Measurements from ENCODE around the gene CELF4. TPM values are rescaled to one million over a fixed set of nuclear protein-coding genes. Genes with fewer than 3 reads are reported as not detected.
A peak's percentile ranks its signal among the peaks of the same experiment; 100 is the strongest.

CELF4 gene
- total and polyA plus RNA-seq, 2 experiments from 2014 or later = 0.24 TPM; not detected in 1

DNA sequence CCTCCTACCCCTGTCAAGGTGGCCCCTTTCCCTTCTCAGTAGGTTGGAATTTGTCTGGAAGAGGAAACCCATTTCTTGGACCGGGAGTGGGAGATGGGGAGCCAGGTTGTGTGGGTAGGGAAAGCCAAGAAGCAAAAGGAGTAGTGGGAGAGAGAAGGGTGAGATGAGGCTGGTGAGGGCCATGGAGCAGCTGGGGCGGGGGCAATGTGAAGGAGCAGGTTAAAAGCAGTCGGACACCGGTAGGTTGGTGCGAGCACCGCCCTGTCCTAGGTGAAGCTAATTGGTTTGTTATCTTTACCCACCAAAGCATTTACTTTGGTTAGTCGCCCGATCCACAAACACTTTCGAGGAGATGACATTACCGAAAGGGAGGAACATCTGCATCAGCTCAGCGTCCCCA lies 306.8 kb downstream of the CELF4 start:
- TF ChIP-seq EZH2phosphoT487 (IDR thresholded peaks at IDR 0.05; ENCODE audit: insufficient read depth, low read depth) (no peak), EZH2 (IDR thresholded peaks at IDR 0.05; ENCODE audit: insufficient read depth, poor library complexity, severe bottlenecking) (no peak)
- H3K27ac ChIP-seq = no peak overlapping the region
- in situ Hi-C loops (cut with MboI) = no loop called here
- H3K4me1 ChIP-seq (ENCODE audit: insufficient read depth) = no peaks in the 10 kb centered on the region
- no peaks in the 10 kb centered on the region for H4K20me1 ChIP-seq (ENCODE audit: insufficient read depth)
- 45 to 51% methylated on average over 11 of the region's 11 CpGs for WGBS, 2 experiments (ENCODE audit: low coverage in 1 of 2, low lambda C conversion rate in 2 of 2, missing lambda C conversion rate in 2 of 2)
- peaks cover 28% of the 10 kb centered on the region for H3K27me3 ChIP-seq (replicated peaks; ENCODE audit: insufficient read depth)
- no peaks in the 10 kb centered on the region for H3K79me2 ChIP-seq (ENCODE audit: insufficient read depth)
- no peak overlapping the region for H3K9ac ChIP-seq
- no peaks in the 10 kb centered on the region for H3K9me2 ChIP-seq (ENCODE audit: insufficient read depth)
- H3F3A ChIP-seq (ENCODE audit: insufficient read depth) = no peaks in the 10 kb centered on the region
- H2AFZ ChIP-seq = no peak overlapping the region
- H3K9me3 ChIP-seq (ENCODE audit: low read depth) = no peaks in the 10 kb centered on the region
- no peaks in the 10 kb centered on the region for H3K36me3 ChIP-seq (ENCODE audit: low read depth)
- H3K4me2 ChIP-seq (ENCODE audit: unreplicated experiment) = no peak overlapping the region
- DNase-seq = no peak
- H3K4me3 ChIP-seq = no peak overlapping the region

DNA sequence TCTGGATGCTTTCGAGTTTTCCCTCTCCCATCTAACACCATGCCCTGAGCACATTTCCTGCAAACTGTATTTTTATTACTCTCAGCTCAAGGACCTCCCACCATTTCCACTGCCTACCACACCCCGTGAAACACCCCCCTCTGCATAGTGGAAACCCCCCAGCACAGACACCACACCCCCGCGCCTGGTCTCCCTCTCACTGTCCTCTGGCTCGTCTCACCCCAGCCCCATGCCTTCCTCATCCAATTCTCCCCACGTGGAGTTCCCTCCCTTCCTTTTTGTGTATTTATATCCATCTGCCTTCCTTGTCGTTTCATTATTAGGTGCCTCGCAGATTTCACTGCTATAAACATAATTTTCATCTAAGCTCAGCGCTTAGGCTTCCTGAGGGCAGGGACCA lies 307.5 kb downstream of the CELF4 start:
- H3F3A ChIP-seq (ENCODE audit: insufficient read depth) = no peaks in the 10 kb centered on the region
- TF ChIP-seq EZH2 (IDR thresholded peaks at IDR 0.05; ENCODE audit: insufficient read depth, poor library complexity, severe bottlenecking) (peak; percentile 34), EZH2phosphoT487 (IDR thresholded peaks at IDR 0.05; ENCODE audit: insufficient read depth, low read depth) (no peak)
- 7% methylated on average over 8 to 9 of the region's 9 CpGs for WGBS, 2 experiments (ENCODE audit: low coverage in 1 of 2, low lambda C conversion rate in 2 of 2, missing lambda C conversion rate in 2 of 2)
- no peaks in the 10 kb centered on the region for H3K9me2 ChIP-seq (ENCODE audit: insufficient read depth)
- H3K9me3 ChIP-seq (ENCODE audit: low read depth) = no peaks in the 10 kb centered on the region
- in situ Hi-C loops (cut with MboI) = no loop called here
- no peak overlapping the region for H3K27ac ChIP-seq
- no peak overlapping the region for H2AFZ ChIP-seq
- no peaks in the 10 kb centered on the region for H3K4me1 ChIP-seq (ENCODE audit: insufficient read depth)
- no peak for DNase-seq
- no peaks in the 10 kb centered on the region for H4K20me1 ChIP-seq (ENCODE audit: insufficient read depth)
- no peaks in the 10 kb centered on the region for H3K36me3 ChIP-seq (ENCODE audit: low read depth)
- peaks cover 34% of the 10 kb centered on the region for H3K27me3 ChIP-seq (replicated peaks; ENCODE audit: insufficient read depth)
- no peaks in the 10 kb centered on the region for H3K79me2 ChIP-seq (ENCODE audit: insufficient read depth)
- H3K9ac ChIP-seq = no peak overlapping the region
- H3K4me2 ChIP-seq (ENCODE audit: unreplicated experiment) = no peak overlapping the region
- no peak overlapping the region for H3K4me3 ChIP-seq

DNA sequence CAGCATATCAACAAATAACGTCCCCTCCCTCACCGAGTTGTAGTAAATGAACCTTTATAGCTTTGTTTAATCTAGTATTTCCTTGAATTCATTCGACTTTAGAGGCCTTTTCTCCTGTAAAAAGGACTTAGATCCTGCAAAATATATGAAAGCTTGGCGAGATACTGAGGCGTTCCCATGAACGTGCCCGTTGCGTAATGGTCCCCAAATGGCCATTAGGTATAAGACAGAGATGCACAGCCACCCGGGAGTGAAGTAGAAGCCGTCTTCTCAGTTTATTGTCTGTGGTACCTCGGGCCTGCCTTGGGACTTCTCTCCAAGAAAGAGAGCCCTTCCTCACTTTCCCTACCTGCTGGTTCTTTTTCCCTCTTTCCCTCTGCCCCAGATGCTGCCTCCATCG lies 310.6 kb downstream of the CELF4 start:
- H3K4me3 ChIP-seq = no peak overlapping the region
- no peaks in the 10 kb centered on the region for H4K20me1 ChIP-seq (ENCODE audit: insufficient read depth)
- no peak overlapping the region for H2AFZ ChIP-seq
- H3K9ac ChIP-seq = no peak overlapping the region
- peaks cover 55% of the 10 kb centered on the region for H3K27me3 ChIP-seq (replicated peaks; ENCODE audit: insufficient read depth)
- in situ Hi-C loops (cut with MboI) = no loop called here
- H3K4me2 ChIP-seq (ENCODE audit: unreplicated experiment) = no peak overlapping the region
- H3K79me2 ChIP-seq (ENCODE audit: insufficient read depth) = no peaks in the 10 kb centered on the region
- WGBS, 2 experiments (ENCODE audit: low coverage in 1 of 2, low lambda C conversion rate in 2 of 2, missing lambda C conversion rate in 2 of 2) = 89 to 93% methylated on average over 12 of the region's 12 CpGs
- no peaks in the 10 kb centered on the region for H3K4me1 ChIP-seq (ENCODE audit: insufficient read depth)
- TF ChIP-seq EZH2 (IDR thresholded peaks at IDR 0.05; ENCODE audit: insufficient read depth, poor library complexity, severe bottlenecking) (no peak), EZH2phosphoT487 (IDR thresholded peaks at IDR 0.05; ENCODE audit: insufficient read depth, low read depth) (no peak)
- H3K36me3 ChIP-seq (ENCODE audit: low read depth) = no peaks in the 10 kb centered on the region
- no peak overlapping the region for H3K27ac ChIP-seq
- H3K9me3 ChIP-seq (ENCODE audit: low read depth) = no peaks in the 10 kb centered on the region
- no peak for DNase-seq
- H3F3A ChIP-seq (ENCODE audit: insufficient read depth) = no peaks in the 10 kb centered on the region
- no peaks in the 10 kb centered on the region for H3K9me2 ChIP-seq (ENCODE audit: insufficient read depth)

DNA sequence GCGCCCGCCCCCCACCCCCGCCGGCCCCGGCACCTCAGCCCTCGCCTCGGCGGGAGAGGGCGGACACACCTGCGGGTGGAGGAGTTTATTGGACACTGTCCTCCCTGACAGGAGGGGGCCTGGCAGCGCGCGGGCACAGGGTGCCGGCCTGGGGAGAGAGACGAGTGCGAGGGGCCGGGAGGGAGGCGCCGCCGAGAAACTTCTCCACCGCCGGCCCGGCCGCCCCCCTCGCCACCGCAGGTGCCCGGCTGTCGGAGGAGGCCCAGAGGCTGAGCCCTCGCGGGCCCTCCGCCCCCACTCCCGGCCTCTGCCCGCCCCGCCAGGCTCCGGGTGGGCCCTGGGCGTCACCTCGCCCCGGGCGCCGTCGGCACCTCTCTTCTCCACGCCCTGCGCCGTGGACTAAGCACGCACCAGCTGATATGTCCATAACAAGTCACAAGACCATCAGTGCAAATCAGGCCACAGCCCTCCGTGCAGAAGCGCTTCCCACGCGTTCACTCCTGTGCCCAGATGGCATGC lies 311.3 kb downstream of the CELF4 start:
- H3K36me3 ChIP-seq (ENCODE audit: low read depth) = no peaks in the 10 kb centered on the region
- no peak overlapping the region for H2AFZ ChIP-seq
- no peaks in the 10 kb centered on the region for H3K9me3 ChIP-seq (ENCODE audit: low read depth)
- H3K79me2 ChIP-seq (ENCODE audit: insufficient read depth) = no peaks in the 10 kb centered on the region
- no peak overlapping the region for H3K27ac ChIP-seq
- no peak overlapping the region for H3K4me2 ChIP-seq (ENCODE audit: unreplicated experiment)
- no peaks in the 10 kb centered on the region for H3K9me2 ChIP-seq (ENCODE audit: insufficient read depth)
- H3K4me1 ChIP-seq (ENCODE audit: insufficient read depth) = no peaks in the 10 kb centered on the region
- peaks cover 55% of the 10 kb centered on the region for H3K27me3 ChIP-seq (replicated peaks; ENCODE audit: insufficient read depth)
- H3F3A ChIP-seq (ENCODE audit: insufficient read depth) = no peaks in the 10 kb centered on the region
- H3K9ac ChIP-seq = no peak overlapping the region
- H3K4me3 ChIP-seq = 0 out of 2 replicates have a peak overlapping the region, but pooled peaks have one; percentile 22
- H4K20me1 ChIP-seq (ENCODE audit: insufficient read depth) = no peaks in the 10 kb centered on the region
- WGBS, 2 experiments (ENCODE audit: low coverage in 1 of 2, low lambda C conversion rate in 2 of 2, missing lambda C conversion rate in 2 of 2) = 8 to 14% methylated on average over 24 to 32 of the region's 49 CpGs
- in situ Hi-C loops (cut with MboI) = no loop called here
- no peak for TF ChIP-seq EZH2 (IDR thresholded peaks at IDR 0.05; ENCODE audit: insufficient read depth, poor library complexity, severe bottlenecking)
- TF ChIP-seq EZH2phosphoT487 (IDR thresholded peaks at IDR 0.05; ENCODE audit: insufficient read depth, low read depth) = no peak
- DNase-seq = peak; percentile 14

All from GM23248 (cell line).